Cardiac septum (tissue), 1 donor: ENCODE results near the gene USP30. TPM values are rescaled to one million over a fixed set of nuclear protein-coding genes. Genes with fewer than 3 reads are reported as not detected.

ENCODE experiments used
- total RNA-seq: library from RNA; stranded (reverse); fragmentation: NEBNext Ultra II Directional; extraction: Animal tissue kit (Norgen Biotek cat#: 25700); gene quantifications from one replicate; pipeline ENCODE4 v1.2.1, GENCODE V29; 2021
- donor health status: DM: no; HTN: no; CAD: no.

USP30 gene
- total RNA-seq, 1 donor from 2014 or later = 15.9 TPM

Other genes starting within 250 kb of the USP30 start
- gene SSH1, start 195.0 kb upstream of the USP30 start, total RNA-seq = 50.6 TPM
- not detected for gene DAO, start 172.5 kb upstream of the USP30 start, total RNA-seq
- 1.9 TPM for gene SVOP, start 31.5 kb upstream of the USP30 start, total RNA-seq
- 9.7 TPM for gene ALKBH2, start 40.9 kb downstream of the USP30 start, total RNA-seq
- 25.5 TPM for gene UNG, start 45.0 kb downstream of the USP30 start, total RNA-seq
- 64.5 TPM for gene ACACB, start 64.0 kb downstream of the USP30 start, total RNA-seq